22Rv1 (cell line): ENCODE measurements around the gene SPOCK1.

Source experiments
- ZFX ChIP-seq: fragments of 450-650 bp; IDR thresholded peaks from 2 replicates; pipeline ENCODE4 v1.6.1; 2017; ENCODE audit warnings: antibody characterized with exemption, borderline replicate concordance
- TF ChIP-seq, protein P1 (sequence below): fragments of 450-650 bp; IDR thresholded peaks from 2 replicates; pipeline ENCODE4 v1.5.1; 2017; ENCODE audit warnings: mild to moderate bottlenecking

GRCh38 chr5:136999787-137000186 is 499.3 kb downstream of the SPOCK1 start:
- TF ChIP-seq, protein P1, sequence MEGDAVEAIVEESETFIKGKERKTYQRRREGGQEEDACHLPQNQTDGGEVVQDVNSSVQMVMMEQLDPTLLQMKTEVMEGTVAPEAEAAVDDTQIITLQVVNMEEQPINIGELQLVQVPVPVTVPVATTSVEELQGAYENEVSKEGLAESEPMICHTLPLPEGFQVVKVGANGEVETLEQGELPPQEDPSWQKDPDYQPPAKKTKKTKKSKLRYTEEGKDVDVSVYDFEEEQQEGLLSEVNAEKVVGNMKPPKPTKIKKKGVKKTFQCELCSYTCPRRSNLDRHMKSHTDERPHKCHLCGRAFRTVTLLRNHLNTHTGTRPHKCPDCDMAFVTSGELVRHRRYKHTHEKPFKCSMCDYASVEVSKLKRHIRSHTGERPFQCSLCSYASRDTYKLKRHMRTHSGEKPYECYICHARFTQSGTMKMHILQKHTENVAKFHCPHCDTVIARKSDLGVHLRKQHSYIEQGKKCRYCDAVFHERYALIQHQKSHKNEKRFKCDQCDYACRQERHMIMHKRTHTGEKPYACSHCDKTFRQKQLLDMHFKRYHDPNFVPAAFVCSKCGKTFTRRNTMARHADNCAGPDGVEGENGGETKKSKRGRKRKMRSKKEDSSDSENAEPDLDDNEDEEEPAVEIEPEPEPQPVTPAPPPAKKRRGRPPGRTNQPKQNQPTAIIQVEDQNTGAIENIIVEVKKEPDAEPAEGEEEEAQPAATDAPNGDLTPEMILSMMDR: no peak
- no peak for TF ChIP-seq ZFX
